Bronchial epithelial cell (primary cell): ENCODE data around the gene HYDIN. TPM values are rescaled to one million over a fixed set of nuclear protein-coding genes. Genes with fewer than 3 reads are reported as not detected.

ENCODE experiments used
- DNase-seq: peaks from one replicate; pipeline ENCODE4 v3.0.0-alpha.2; 2010; ENCODE audit warnings: low read depth
- FAIRE-seq: peaks from 2 replicates; lab custom pipeline; 2011; peaks lifted over from hg19 to GRCh38; lab: Jason Lieb, UNC
- H3K27me3 ChIP-seq: 2 replicates; pipeline ENCODE4 v1.5.1; 2011; ENCODE audit warnings: low read length; ENCODE audit not compliant: control insufficient read depth, insufficient read depth
- H3K36me3 ChIP-seq: 2 replicates; pipeline ENCODE4 v1.5.1; 2011; ENCODE audit warnings: low read length; ENCODE audit not compliant: control insufficient read depth, insufficient read depth
- H3K4me3 ChIP-seq: 2 replicates; pipeline ENCODE4 v1.5.1; 2011; ENCODE audit warnings: mild to moderate bottlenecking, low read depth, low read length, control low read depth
- total RNA-seq: library from RNA; depleted of rRNA; stranded (reverse); fragments of >200 nt; gene quantifications from 2 replicates; pipeline ENCODE4 v1.2.1, GENCODE V29; 2014
- TF ChIP-seq, protein P1 (sequence below): IDR thresholded peaks from 2 replicates; pipeline ENCODE4 v1.5.1; 2011; ENCODE audit warnings: mild to moderate bottlenecking, moderate library complexity, low read length, control low read depth, inconsistent platforms; ENCODE audit not compliant: insufficient read depth, severe bottlenecking

Gene HYDIN
- total RNA-seq, 1 donor from 2014 or later: 1.3 TPM

DNA sequence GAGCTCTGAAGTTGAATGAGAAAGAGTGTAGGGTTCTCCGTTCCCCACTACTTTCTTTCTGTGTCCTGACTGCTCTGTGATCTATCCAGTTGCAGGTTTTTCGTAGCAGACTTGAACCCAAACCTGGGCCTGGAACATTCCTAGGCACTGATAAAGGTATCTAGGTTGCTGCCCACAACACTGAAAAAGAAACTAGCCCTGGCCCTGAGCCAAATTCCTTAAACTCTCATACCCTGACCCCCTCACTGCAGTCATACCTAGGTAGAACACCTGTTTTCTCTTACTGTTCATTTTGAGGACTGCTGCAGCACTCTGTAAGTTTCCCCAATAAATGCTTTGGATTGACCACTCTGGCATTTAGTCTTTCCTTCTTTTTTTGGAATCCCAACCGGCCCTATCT, 5.4 kb downstream of the HYDIN start:
- Histone ChIP-seq H3K4me3 (no peak overlapping the region), H3K27me3 (no peaks in the 10 kb centered on the region), H3K36me3 (no peaks in the 10 kb centered on the region)
- FAIRE-seq (no peak), DNase-seq (no peak)
- TF ChIP-seq, protein P1, sequence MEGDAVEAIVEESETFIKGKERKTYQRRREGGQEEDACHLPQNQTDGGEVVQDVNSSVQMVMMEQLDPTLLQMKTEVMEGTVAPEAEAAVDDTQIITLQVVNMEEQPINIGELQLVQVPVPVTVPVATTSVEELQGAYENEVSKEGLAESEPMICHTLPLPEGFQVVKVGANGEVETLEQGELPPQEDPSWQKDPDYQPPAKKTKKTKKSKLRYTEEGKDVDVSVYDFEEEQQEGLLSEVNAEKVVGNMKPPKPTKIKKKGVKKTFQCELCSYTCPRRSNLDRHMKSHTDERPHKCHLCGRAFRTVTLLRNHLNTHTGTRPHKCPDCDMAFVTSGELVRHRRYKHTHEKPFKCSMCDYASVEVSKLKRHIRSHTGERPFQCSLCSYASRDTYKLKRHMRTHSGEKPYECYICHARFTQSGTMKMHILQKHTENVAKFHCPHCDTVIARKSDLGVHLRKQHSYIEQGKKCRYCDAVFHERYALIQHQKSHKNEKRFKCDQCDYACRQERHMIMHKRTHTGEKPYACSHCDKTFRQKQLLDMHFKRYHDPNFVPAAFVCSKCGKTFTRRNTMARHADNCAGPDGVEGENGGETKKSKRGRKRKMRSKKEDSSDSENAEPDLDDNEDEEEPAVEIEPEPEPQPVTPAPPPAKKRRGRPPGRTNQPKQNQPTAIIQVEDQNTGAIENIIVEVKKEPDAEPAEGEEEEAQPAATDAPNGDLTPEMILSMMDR: no peak

DNA sequence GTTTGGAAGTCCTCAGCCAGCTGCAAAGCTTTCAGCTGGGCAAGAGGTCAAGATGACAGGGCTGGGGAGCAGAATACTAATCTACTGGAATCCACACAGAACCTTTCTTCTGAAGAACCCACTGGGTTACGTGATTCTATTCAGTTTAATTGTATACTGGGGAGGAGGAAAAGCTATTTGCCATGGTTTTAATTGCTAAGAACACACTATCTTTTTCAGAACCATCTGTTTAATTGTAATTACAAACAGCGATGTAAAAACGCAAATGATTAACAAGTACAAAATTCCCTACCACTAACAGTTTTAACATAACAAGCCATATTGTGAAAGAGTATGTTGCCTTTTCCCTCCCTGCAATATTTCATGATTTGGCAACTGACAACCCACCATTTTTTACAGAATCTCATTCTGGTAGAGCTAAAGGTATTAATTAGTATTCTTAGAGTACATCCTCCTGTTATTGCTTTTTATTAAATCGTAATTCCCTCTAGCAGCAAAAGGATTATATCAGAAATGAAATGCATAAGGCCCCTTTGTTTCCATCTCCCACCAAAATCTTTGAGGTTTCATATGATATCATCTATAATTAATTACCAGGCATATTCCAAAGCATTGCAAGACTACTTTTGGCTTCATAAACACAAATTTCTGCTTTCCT, 12.1 kb downstream of the HYDIN start:
- Histone ChIP-seq H3K27me3 (no peaks in the 10 kb centered on the region), H3K4me3 (no peak overlapping the region), H3K36me3 (no peaks in the 10 kb centered on the region)
- FAIRE-seq (no peak), DNase-seq (no peak)
- TF ChIP-seq, protein P1: no peak

DNA sequence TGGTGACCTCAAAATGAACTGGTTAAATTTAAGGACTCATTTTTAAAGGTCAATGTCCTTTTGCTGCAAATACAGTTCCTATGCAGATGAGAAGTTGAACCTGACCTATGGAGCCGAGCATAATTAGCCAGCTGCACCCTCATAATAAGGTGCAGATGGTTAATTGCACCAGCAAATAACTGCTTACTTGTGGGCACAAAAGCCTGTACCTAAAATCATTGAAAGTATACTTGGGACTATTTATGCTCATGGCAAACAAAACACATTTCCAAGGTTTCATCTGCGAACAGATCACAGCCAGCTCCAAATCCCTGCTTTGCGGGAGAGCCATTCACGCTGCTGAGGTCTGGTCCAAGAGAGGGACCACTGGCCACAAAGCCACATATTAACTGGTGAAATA, 13.0 kb downstream of the HYDIN start:
- TF ChIP-seq, protein P1: no peak

DNA sequence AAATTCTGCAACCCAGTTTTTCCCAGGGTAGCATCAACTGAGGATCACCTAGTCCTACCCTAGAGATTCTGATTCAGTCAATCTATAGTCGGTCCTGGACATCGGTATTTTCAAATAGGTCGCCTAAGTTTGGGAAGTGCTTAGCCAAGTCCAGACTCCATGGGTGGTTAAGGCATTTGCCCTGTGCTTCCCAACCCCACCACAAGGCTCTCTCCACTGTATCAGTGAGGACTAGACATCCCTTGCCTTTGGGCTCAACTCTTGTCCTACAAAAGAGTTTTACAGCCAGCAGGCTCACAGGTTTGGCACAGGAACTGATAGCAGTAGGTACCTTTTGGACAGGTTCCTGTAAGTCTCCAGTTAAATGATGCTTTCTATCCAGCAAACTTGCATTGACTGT, 13.8 kb downstream of the HYDIN start:
- Histone ChIP-seq H3K27me3 (no peaks in the 10 kb centered on the region), H3K4me3 (no peak overlapping the region), H3K36me3 (no peaks in the 10 kb centered on the region)
- no peak for DNase-seq
- no peak for FAIRE-seq
- TF ChIP-seq, protein P1: no peak

More for the DNA sequence above, 13.0 kb downstream of the HYDIN start:
- no peaks in the 10 kb centered on the region for H3K36me3 ChIP-seq
- no peaks in the 10 kb centered on the region for H3K27me3 ChIP-seq
- FAIRE-seq (no peak), DNase-seq (no peak)
- no peak overlapping the region for H3K4me3 ChIP-seq

DNA sequence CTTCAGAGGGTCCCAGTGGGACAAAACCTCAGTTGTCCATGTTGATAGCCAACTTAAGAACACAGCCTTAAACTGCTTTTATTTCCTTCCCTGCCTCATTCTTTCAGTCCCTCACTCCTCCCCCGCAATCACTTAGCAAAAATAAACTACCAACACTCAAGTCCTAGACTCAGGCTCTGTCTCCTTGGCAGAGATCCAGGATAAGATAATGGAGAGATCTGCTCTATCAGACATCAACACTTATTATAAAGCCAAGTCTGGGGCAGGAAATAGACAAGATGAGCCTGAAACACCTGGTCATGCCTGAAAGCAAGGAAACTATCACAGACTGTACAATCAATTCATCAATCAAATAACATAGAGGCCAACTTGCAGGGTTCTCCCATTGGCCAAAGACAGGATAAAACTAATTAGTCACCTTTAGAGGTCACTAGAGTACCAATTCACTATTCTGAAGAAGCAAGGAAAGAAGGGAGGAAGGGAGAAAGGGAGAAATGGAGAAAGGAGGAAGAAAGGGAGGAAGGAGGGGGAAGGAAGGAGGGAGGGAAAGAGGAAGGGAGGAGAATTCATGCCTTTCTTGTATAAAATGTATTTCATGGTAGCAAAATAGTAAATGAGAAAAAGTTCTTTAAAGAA, 15.7 kb downstream of the HYDIN start:
- TF ChIP-seq, protein P1: peak; percentile 17
- no peaks in the 10 kb centered on the region for H3K27me3 ChIP-seq
- no peaks in the 10 kb centered on the region for H3K36me3 ChIP-seq
- FAIRE-seq (no peak), DNase-seq (peak; percentile 37)
- H3K4me3 ChIP-seq: no peak overlapping the region
